HepG2 (cell line): ENCODE results near the gene TFAP2E. TPM values are rescaled to one million over a fixed set of nuclear protein-coding genes. Genes with fewer than 3 reads are reported as not detected.
A peak's percentile ranks its signal among the peaks of the same experiment; 100 is the strongest.

ENCODE experiments used
- BCL3 ChIP-seq: sonication (generic); formaldehyde crosslinking; IDR thresholded peaks from 2 replicates; pipeline ENCODE4 v1.5.1; 2020; ENCODE audit warnings: mild to moderate bottlenecking, missing genetic modification reagents, moderate library complexity
- E2F2 ChIP-seq: sonication (generic); formaldehyde crosslinking; IDR thresholded peaks from 2 replicates; pipeline ENCODE4 v1.4.0; 2020; ENCODE audit warnings: missing genetic modification reagents, borderline replicate concordance
- GRHL1 ChIP-seq: sonication (generic); formaldehyde crosslinking; conservative IDR thresholded peaks from 2 replicates; pipeline ENCODE4 v1.8.0; 2022; ENCODE audit warnings: missing genetic modification reagents
- NR2F2 ChIP-seq: IDR thresholded peaks from 2 replicates; pipeline ENCODE4 v1.6.1; 2012; ENCODE audit warnings: low read depth, inconsistent platforms, borderline replicate concordance
- RNF2 ChIP-seq: fragments of 450-650 bp; conservative IDR thresholded peaks from 2 replicates; pipeline ENCODE4 v1.6.1; 2016; ENCODE audit warnings: low read depth
- SALL2 ChIP-seq: sonication (generic); formaldehyde crosslinking; IDR thresholded peaks from 2 replicates; pipeline ENCODE4 v1.8.1; 2023; ENCODE audit warnings: mild to moderate bottlenecking, missing genetic modification reagents, inconsistent platforms
- SNAPC4 ChIP-seq: sonication (generic); formaldehyde crosslinking; IDR thresholded peaks from 2 replicates; pipeline ENCODE4 v1.4.0; 2020; ENCODE audit warnings: mild to moderate bottlenecking, missing genetic modification reagents
- USF2 ChIP-seq, 2 experiments: sonication (generic) in 1 of 2; formaldehyde crosslinking in 1 of 2; IDR thresholded peaks; 2 replicates each; pipeline versions ENCODE4 v1.5.1 to v1.6.1; 2011 to 2020; ENCODE audit warnings: borderline replicate concordance in 1 of 2, low read depth in 1 of 2, low read length in 1 of 2, mild to moderate bottlenecking in 1 of 2, missing genetic modification reagents in 1 of 2, moderate library complexity in 1 of 2
- ZBTB14 ChIP-seq: sonication (generic); formaldehyde crosslinking; IDR thresholded peaks from 2 replicates; pipeline ENCODE4 v1.4.0; 2020; ENCODE audit warnings: missing genetic modification reagents
- ZNF382 ChIP-seq: sonication (generic); formaldehyde crosslinking; IDR thresholded peaks from 2 replicates; pipeline ENCODE4 v1.5.0; 2020; ENCODE audit warnings: missing genetic modification reagents, mild to moderate bottlenecking, borderline replicate concordance
- ZNF513 ChIP-seq: sonication (generic); formaldehyde crosslinking; conservative IDR thresholded peaks from 2 replicates; pipeline ENCODE4 v1.5.0; 2020; ENCODE audit warnings: missing genetic modification reagents
- ZNF879 ChIP-seq: sonication (generic); formaldehyde crosslinking; IDR thresholded peaks from 2 replicates; pipeline ENCODE4 v1.8.1; 2023; ENCODE audit warnings: missing genetic modification reagents
- ZSCAN21 ChIP-seq: sonication (generic); formaldehyde crosslinking; IDR thresholded peaks from 2 replicates; pipeline ENCODE4 v1.8.0; 2022; ENCODE audit warnings: mild to moderate bottlenecking, missing genetic modification reagents, moderate library complexity, borderline replicate concordance
- polyA plus RNA-seq, 8 experiments: library from polyadenylated mRNA; depleted of rRNA in 3 of 8; stranded (reverse) in 7 of 8; unstranded in 1 of 8; fragments of >200 nt; fragmentation: Illumina TruSeq in 4 of 8; extraction: Trizol in 4 of 8; gene quantifications; 2 replicates each; pipeline versions ENCODE4 v1.2.1 to v1.2.3, GENCODE V29; 2011 to 2016; ENCODE audit warnings: low read depth in 4 of 8, missing spikeins in 1 of 8, mixed read lengths in 1 of 8; ENCODE audit not compliant: insufficient read depth in 1 of 8
- total RNA-seq, 5 experiments: library from RNA; depleted of rRNA; stranded (reverse); fragments of >200 nt; fragmentation: Illumina TruSeq; extraction: Trizol; gene quantifications; 2 replicates each; pipeline ENCODE4 v1.2.3, GENCODE V29; 2016; ENCODE audit warnings: low read depth in 1 of 5

The TFAP2E gene
- total and polyA plus RNA-seq, 2 of the 13 experiments (the other 11 are each of a cell fraction or from before 2014, with no cell fraction given): 0.31 to 0.41 TPM

GRCh38 chr1:35557118-35557610, 15.9 kb upstream of the TFAP2E start, which contains the start of gene KIAA0319L (continued):
- TF ChIP-seq ZNF382 (CRISPR knock-in tag) (no peak), BCL3 (CRISPR knock-in tag) (peak; percentile 12; the same call in 1 of the 2 replicates), RNF2 (no peak), ZNF879 (CRISPR knock-in tag) (no peak), ZBTB14 (CRISPR knock-in tag) (no peak), SALL2 (no peak; the same call in 1 of the 2 replicates), SNAPC4 (CRISPR knock-in tag) (no peak; the same call in none of the 2 replicates), USF2 (IDR thresholded peaks at IDR 0.05; ENCODE audit: low read depth, low read length) (no peak), USF2 (CRISPR knock-in tag; IDR thresholded peaks at IDR 0.05; ENCODE audit: borderline replicate concordance) (no peak), NR2F2 (no peak; the same call in 1 of the 2 replicates), GRHL1 (no peak), ZSCAN21 (CRISPR knock-in tag) (0 out of 2 replicates have a peak, but pooled peaks have one; percentile 18), ZNF513 (CRISPR knock-in tag) (no peak), E2F2 (CRISPR knock-in tag) (0 out of 2 replicates have a peak, but pooled peaks have one; percentile 23)
